Measurements from ENCODE around the gene CFAP157.

- TF ChIP-seq, protein P1, sequence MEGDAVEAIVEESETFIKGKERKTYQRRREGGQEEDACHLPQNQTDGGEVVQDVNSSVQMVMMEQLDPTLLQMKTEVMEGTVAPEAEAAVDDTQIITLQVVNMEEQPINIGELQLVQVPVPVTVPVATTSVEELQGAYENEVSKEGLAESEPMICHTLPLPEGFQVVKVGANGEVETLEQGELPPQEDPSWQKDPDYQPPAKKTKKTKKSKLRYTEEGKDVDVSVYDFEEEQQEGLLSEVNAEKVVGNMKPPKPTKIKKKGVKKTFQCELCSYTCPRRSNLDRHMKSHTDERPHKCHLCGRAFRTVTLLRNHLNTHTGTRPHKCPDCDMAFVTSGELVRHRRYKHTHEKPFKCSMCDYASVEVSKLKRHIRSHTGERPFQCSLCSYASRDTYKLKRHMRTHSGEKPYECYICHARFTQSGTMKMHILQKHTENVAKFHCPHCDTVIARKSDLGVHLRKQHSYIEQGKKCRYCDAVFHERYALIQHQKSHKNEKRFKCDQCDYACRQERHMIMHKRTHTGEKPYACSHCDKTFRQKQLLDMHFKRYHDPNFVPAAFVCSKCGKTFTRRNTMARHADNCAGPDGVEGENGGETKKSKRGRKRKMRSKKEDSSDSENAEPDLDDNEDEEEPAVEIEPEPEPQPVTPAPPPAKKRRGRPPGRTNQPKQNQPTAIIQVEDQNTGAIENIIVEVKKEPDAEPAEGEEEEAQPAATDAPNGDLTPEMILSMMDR (IDR thresholded peaks at IDR 0.05; ENCODE audit: extremely low read depth in 1 of 2, insufficient read depth in 1 of 2, low read depth in 1 of 2, low read length in 2 of 2) = no peak
- TF ChIP-seq, protein P2, sequence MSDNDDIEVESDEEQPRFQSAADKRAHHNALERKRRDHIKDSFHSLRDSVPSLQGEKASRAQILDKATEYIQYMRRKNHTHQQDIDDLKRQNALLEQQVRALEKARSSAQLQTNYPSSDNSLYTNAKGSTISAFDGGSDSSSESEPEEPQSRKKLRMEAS (IDR thresholded peaks at IDR 0.05; ENCODE audit: insufficient read depth, insufficient read length) = no peak
- TF ChIP-seq POLR2A (IDR thresholded peaks at IDR 0.05; ENCODE audit: low read depth, low read length) (no peak), EZH2 (IDR thresholded peaks at IDR 0.05; ENCODE audit: borderline replicate concordance, low read depth, low read length, severe bottlenecking) (no peak), MYC (IDR thresholded peaks at IDR 0.05; ENCODE audit: low read depth, low read length) (no peak)
Observed at GRCh38 chr9:127738666-127739065, 31.9 kb downstream of the CFAP157 start.

Measured in endothelial cell of umbilical vein (primary cell).